Psoas muscle (tissue), 8 donors: ENCODE data around the gene ARPC1B. TPM values are rescaled to one million over a fixed set of nuclear protein-coding genes. Genes with fewer than 3 reads are reported as not detected.
"Not testable (repeated sequence)": the region's sequence is repeated elsewhere in the genome, so short reads cannot be mapped to it uniquely, and the experiment has no call there.

Experiments used
- ATAC-seq, 4 donors: fragments of 200-7000 bp; cut with Tn5 transposase; one replicate each; pipeline ENCODE4 v1.9.1; 2020; ENCODE audit warnings: moderate library complexity in 3 of 4, mild to moderate bottlenecking in 2 of 4
- DNase-seq, 2 donors: peaks; one replicate each; pipeline ENCODE4 v3.0.0-alpha.2; 2020
- H3K27ac ChIP-seq: fragments of 200-600 bp; one replicate; pipeline ENCODE4 v1.8.0; 2022
- H3K27me3 ChIP-seq, 3 donors: fragments of 200-600 bp in 1 of 3; one replicate each; pipeline versions ENCODE4 v1.6.1 to v1.8.0; 2013 to 2022; ENCODE audit warnings: low read length in 2 of 3, mild to moderate bottlenecking in 2 of 3, moderate library complexity in 1 of 3; ENCODE audit not compliant: insufficient read depth in 3 of 3
- H3K36me3 ChIP-seq, 2 donors: fragments of 200-600 bp in 1 of 2; one replicate each; pipeline versions ENCODE4 v1.6.1 to v1.8.0; 2013 to 2022; ENCODE audit warnings: low read depth in 1 of 2, mild to moderate bottlenecking in 1 of 2, moderate library complexity in 1 of 2; ENCODE audit not compliant: insufficient read depth in 1 of 2
- H3K4me1 ChIP-seq: fragments of 200-600 bp; one replicate; pipeline ENCODE4 v1.8.0; 2022
- H3K4me3 ChIP-seq: fragments of 200-600 bp; one replicate; pipeline ENCODE4 v1.8.0; 2022; ENCODE audit warnings: mild to moderate bottlenecking
- H3K9me3 ChIP-seq: fragments of 200-600 bp; one replicate; pipeline ENCODE4 v1.8.0; 2022
- CTCF ChIP-seq: fragments of 200-600 bp; IDR thresholded peaks from one replicate; pipeline ENCODE4 v1.8.0; 2022; ENCODE audit warnings: antibody characterized with exemption
- WGBS, 3 donors: extraction: QIAGEN DNeasy Blood & Tissue Kit; methylation state at CpG; one replicate each; pipeline versions ENCODE4 v1.1.6 to v1.1.7; 2013; 5-methylcytosine and 5-hydroxymethylcytosine counted together
- intact Hi-C, 2 donors: fragments of 100-400 bp; cut with DNase I; formaldehyde crosslinking; loops; one replicate each; pipeline versions ENCODE4 v1.11.0 to v1.14.2; 2022
- polyA plus RNA-seq, 3 donors: library from polyadenylated mRNA; stranded (reverse); fragments of 200-250 nt; gene quantifications; one replicate each; pipeline ENCODE4 v1.2.3, GENCODE V29; 2013
- total RNA-seq, 4 donors: library from RNA; stranded (reverse); fragmentation: NEBNext Ultra II Directional in 2 of 4; extraction: Animal tissue kit (Norgen Biotek cat#: 25700) in 2 of 4; gene quantifications; one replicate each; pipeline versions ENCODE4 v1.2.1 to v1.2.4, GENCODE V29; 2021 to 2023
- donor health status: healthy with polysubstance abuse.
- donor health status: DM: no; HTN: no; CAD: no; lungs with moderate emphysema.
- donor health status: Bipolar disorder and iron deficiency.
- donor health status: healthy.
- donor health status: DM: yes; HTN: yes; CAD: no.
- donor health status: DM: no; HTN: no; CAD: no.
- donor health status: DM: no; HTN: no; CAD: no.
- donor health status: DM: yes; HTN: yes; CAD: no.

ARPC1B gene
- total and polyA plus RNA-seq, 7 donors = 12.9 to 61.5 (median 19.1) TPM

GRCh38 chr7:99383791-99384370, 9.4 kb downstream of the ARPC1B start:
- ATAC-seq (no peak), DNase-seq (no peak)
- H3K4me3 ChIP-seq = no peak overlapping the region
- H3K27ac ChIP-seq = no peak overlapping the region
- no peaks in the 10 kb centered on the region for H3K9me3 ChIP-seq
- peaks cover 0 to 23% of the 10 kb centered on the region in 2 donors for H3K36me3 ChIP-seq
- H3K4me1 ChIP-seq = no peaks in the 10 kb centered on the region
- WGBS, 3 donors = 83 to 85% (median 84%) methylated on average over 13 of the region's 13 CpGs
- no peaks in the 10 kb centered on the region for H3K27me3 ChIP-seq
- intact Hi-C loops = no loop called here
- no peak for TF ChIP-seq CTCF

- 80 to 90% (median 82%) methylated on average over 4 of the region's 4 CpGs for WGBS, 3 donors
Observed at GRCh38 chr7:99384523-99384922, 10.0 kb downstream of the ARPC1B start.

GRCh38 chr7:99385564-99385963, 11.0 kb downstream of the ARPC1B start:
- TF ChIP-seq CTCF = no peak
- WGBS, 3 donors = 78 to 91% (median 83%) methylated on average over 8 of the region's 8 CpGs
- intact Hi-C loops = no loop called here
- Histone ChIP-seq H3K4me3 (no peak overlapping the region), H3K27me3 (no peaks in the 10 kb centered on the region), H3K36me3 (peaks cover 0 to 38% of the 10 kb centered on the region in 2 donors), H3K4me1 (no peaks in the 10 kb centered on the region), H3K27ac (no peak overlapping the region), H3K9me3 (no peaks in the 10 kb centered on the region)
- no peak for ATAC-seq
- DNase-seq = no peak

More at GRCh38 chr7:99384523-99384922, 10.0 kb downstream of the ARPC1B start:
- DNase-seq (no peak), ATAC-seq (no peak)
- Histone ChIP-seq H3K27me3 (no peaks in the 10 kb centered on the region), H3K4me3 (no peak overlapping the region), H3K4me1 (no peaks in the 10 kb centered on the region), H3K36me3 (peaks cover 0 to 28% of the 10 kb centered on the region in 2 donors), H3K9me3 (no peaks in the 10 kb centered on the region), H3K27ac (no peak overlapping the region)
- intact Hi-C loops = no loop called here
- TF ChIP-seq CTCF = no peak

GRCh38 chr7:99386584-99387238, 12.2 kb downstream of the ARPC1B start:
- 88 to 92% (median 88%) methylated on average over 9 of the region's 9 CpGs for WGBS, 3 donors
- ATAC-seq = peak in 2 of 4 donors; percentile 25 to 41

GRCh38 chr7:99387239-99387635, 12.7 kb downstream of the ARPC1B start:
- H3K36me3 ChIP-seq = peaks cover 0 to 49% of the 10 kb centered on the region in 2 donors
- WGBS, 3 donors = 93 to 97% (median 95%) methylated on average over 14 of the region's 14 CpGs
- H3K9me3 ChIP-seq, H3K27ac ChIP-seq, ATAC-seq, intact Hi-C loops, DNase-seq, H3K4me1 ChIP-seq, H3K27me3 ChIP-seq, H3K4me3 ChIP-seq: not testable (repeated sequence)

More at GRCh38 chr7:99386584-99387238, 12.2 kb downstream of the ARPC1B start:
- no peak overlapping the region for H3K4me3 ChIP-seq
- DNase-seq = no peak
- intact Hi-C loops = no loop called here
- no peaks in the 10 kb centered on the region for H3K27me3 ChIP-seq
- TF ChIP-seq CTCF = no peak
- H3K27ac ChIP-seq = no peak overlapping the region
- peaks cover 0 to 49% of the 10 kb centered on the region in 2 donors for H3K36me3 ChIP-seq
- H3K9me3 ChIP-seq = no peaks in the 10 kb centered on the region
- H3K4me1 ChIP-seq = no peaks in the 10 kb centered on the region
